GM12801 (cell line): ENCODE data around the gene THSD7B.

Experiments
- CTCF ChIP-seq: IDR thresholded peaks from one replicate; pipeline ENCODE4 v1.5.1; 2011; ENCODE audit warnings: control low read depth; ENCODE audit not compliant: insufficient read length; ENCODE audit errors: extremely low read depth

THSD7B gene

GRCh38 chr2:137205324-137205723 is 440.0 kb downstream of the THSD7B start:
- no peak for TF ChIP-seq CTCF

- TF ChIP-seq CTCF = no peak
Measured at GRCh38 chr2:137206069-137206468, 440.7 kb downstream of the THSD7B start.

- no peak for TF ChIP-seq CTCF
Measured at GRCh38 chr2:137207030-137207429, 441.7 kb downstream of the THSD7B start.

- TF ChIP-seq CTCF = no peak
Measured at GRCh38 chr2:137208431-137208891, 443.1 kb downstream of the THSD7B start.

- TF ChIP-seq CTCF = no peak
Measured at GRCh38 chr2:137210039-137210438, 444.7 kb downstream of the THSD7B start.

GRCh38 chr2:137211761-137212160 is 446.4 kb downstream of the THSD7B start:
- no peak for TF ChIP-seq CTCF

GRCh38 chr2:137220438-137220993 is 455.2 kb downstream of the THSD7B start:
- TF ChIP-seq CTCF = no peak
